Measurements from ENCODE around the gene MERTK. TPM values are rescaled to one million over a fixed set of nuclear protein-coding genes. Genes with fewer than 3 reads are reported as not detected.

MERTK gene
- total and polyA plus RNA-seq, 2 of the 13 experiments (the other 11 are each of a cell fraction or from before 2014, with no cell fraction given), result 37.3 to 44.7 TPM

- no peak overlapping the region for H3K4me2 ChIP-seq (ENCODE audit: low read depth, low read length)
- TF ChIP-seq ZMAT3 (CRISPR knock-in tag; conservative IDR thresholded peaks at IDR 0.05) (no peak), PRDM10 (CRISPR knock-in tag; IDR thresholded peaks at IDR 0.05; ENCODE audit: low read depth) (no peak), ARHGAP35 (CRISPR knock-in tag; IDR thresholded peaks at IDR 0.05; ENCODE audit: borderline replicate concordance) (no peak), NFATC3 (CRISPR knock-in tag; IDR thresholded peaks at IDR 0.05) (no peak), RFXAP (CRISPR knock-in tag; IDR thresholded peaks at IDR 0.05; ENCODE audit: borderline replicate concordance) (no peak), MLXIP (CRISPR knock-in tag; IDR thresholded peaks at IDR 0.05; ENCODE audit: borderline replicate concordance) (no peak), KDM2A (CRISPR knock-in tag; IDR thresholded peaks at IDR 0.05; ENCODE audit: borderline replicate concordance, low read depth) (no peak), ZNF687 (CRISPR knock-in tag; IDR thresholded peaks at IDR 0.05) (no peak), ZNF337 (CRISPR knock-in tag; IDR thresholded peaks at IDR 0.05; ENCODE audit: borderline replicate concordance, low read depth) (no peak), ZFAT (CRISPR knock-in tag; conservative IDR thresholded peaks at IDR 0.05) (no peak), PBX3 (CRISPR knock-in tag; IDR thresholded peaks at IDR 0.05; ENCODE audit: borderline replicate concordance) (no peak), NFRKB (IDR thresholded peaks at IDR 0.05) (no peak), ZFP90 (CRISPR knock-in tag; IDR thresholded peaks at IDR 0.05; ENCODE audit: borderline replicate concordance) (no peak)
Observed at GRCh38 chr2:111982822-111983221, 84.4 kb downstream of the MERTK start.

More at GRCh38 chr2:111982822-111983221, 84.4 kb downstream of the MERTK start:
- BruUV-seq (replicated peaks), result no TSS peak
- Histone ChIP-seq H3K79me2 (ENCODE audit: insufficient read depth, low read length) (no peaks in the 10 kb centered on the region), H3K27me3 (ENCODE audit: control insufficient read depth in 1 of 2, insufficient read depth in 2 of 2, low read length in 2 of 2) (no peaks in the 10 kb centered on the region), H3K4me1 (ENCODE audit: insufficient read depth, low read length) (peaks cover 35% of the 10 kb centered on the region), H3K9ac (ENCODE audit: insufficient read depth, low read depth, low read length) (no peak overlapping the region), H4K20me1 (ENCODE audit: insufficient read depth, low read length) (no peaks in the 10 kb centered on the region), H3K36me3 (replicated peaks in 1 of 2; ENCODE audit: control insufficient read depth in 1 of 2, insufficient read depth in 2 of 2, low read length in 2 of 2) (peaks cover 25 to 41% of the 10 kb centered on the region in 2 experiments), H3K9me3 (ENCODE audit: low read length) (no peaks in the 10 kb centered on the region), H2AFZ (ENCODE audit: low read length) (no peak overlapping the region), H3K4me3 (replicated peaks in 1 of 3; ENCODE audit: insufficient read depth in 1 of 3, low read depth in 2 of 3, low read length in 3 of 3) (no peak overlapping the region), H3K27ac (ENCODE audit: extremely low read length, insufficient read depth, low read length) (no peak overlapping the region)
- no peak for FAIRE-seq
- ChIA-PET CTCF (ENCODE audit: low intra/inter-chr PET ratio, low total read pairs) (no interaction called here), POLR2A (no interaction called here)
- no peak for DNase-seq (ENCODE audit: low spot score)
- intact Hi-C loops (cut with micrococcal nuclease; ENCODE audit: unreplicated experiment) (no loop called here), in situ Hi-C loops (cut with HindIII; ENCODE audit: extremely low pct_ligation_motif_present, low pct_unique_long_range_greater_than_20kb) (no loop called here)
- no peak for ATAC-seq
- WGBS (ENCODE audit: low lambda C conversion rate), result 97% methylated on average over 5 of the region's 5 CpGs
